Neural progenitor cell (in vitro differentiated cells): Measurements from ENCODE around the gene COPS2. TPM values are rescaled to one million over a fixed set of nuclear protein-coding genes. Genes with fewer than 3 reads are reported as not detected.

ENCODE experiments used
- DNase-seq: peaks from one replicate; pipeline ENCODE4 v3.0.0-alpha.2; 2016; ENCODE audit warnings: low spot score
- H2AFZ ChIP-seq: fragments of 200-600 bp; sonication (generic); replicated peaks from 2 replicates; pipeline ENCODE4 v1.6.1; 2016; ENCODE audit warnings: antibody characterized with exemption
- H3F3A ChIP-seq: fragments of 200-600 bp; sonication (generic); 2 replicates; pipeline ENCODE4 v1.6.1; 2016; ENCODE audit warnings: antibody characterized with exemption, low read depth
- H3K27ac ChIP-seq: fragments of 200-600 bp; sonication (generic); 2 replicates; pipeline ENCODE4 v1.5.1; 2016; ENCODE audit warnings: mild to moderate bottlenecking
- H3K27me3 ChIP-seq: fragments of 200-600 bp; sonication (generic); 2 replicates; pipeline ENCODE4 v1.6.1; 2016; ENCODE audit warnings: mild to moderate bottlenecking, moderate library complexity
- H3K36me3 ChIP-seq: fragments of 200-600 bp; sonication (generic); 2 replicates; pipeline ENCODE4 v1.5.1; 2016
- H3K4me1 ChIP-seq: fragments of 200-600 bp; sonication (generic); 2 replicates; pipeline ENCODE4 v1.6.1; 2016; ENCODE audit warnings: mixed run types
- H3K4me2 ChIP-seq: fragments of 200-600 bp; sonication (generic); 2 replicates; pipeline ENCODE4 v1.6.1; 2016
- H3K4me3 ChIP-seq: fragments of 200-600 bp; sonication (generic); 2 replicates; pipeline ENCODE4 v1.5.1; 2016
- H3K79me2 ChIP-seq: fragments of 200-600 bp; sonication (generic); 2 replicates; pipeline ENCODE4 v1.6.1; 2016; ENCODE audit warnings: low read depth
- H3K9ac ChIP-seq: fragments of 200-600 bp; sonication (generic); 2 replicates; pipeline ENCODE4 v1.6.1; 2016
- H3K9me3 ChIP-seq: fragments of 200-600 bp; sonication (generic); 2 replicates; pipeline ENCODE4 v1.5.1; 2016; ENCODE audit warnings: low read depth
- H4K20me1 ChIP-seq: fragments of 200-600 bp; sonication (generic); 2 replicates; pipeline ENCODE4 v1.6.1; 2016; ENCODE audit warnings: low read depth
- H3K27ac Mint-ChIP-seq: 3 replicates; pipeline ENCODE4 v1.8.0; 2021; ENCODE audit warnings: mixed read lengths
- H3K27me3 Mint-ChIP-seq: 2 replicates; pipeline ENCODE4 v1.8.0; 2022; ENCODE audit warnings: low read depth, mild to moderate bottlenecking, inconsistent platforms, moderate library complexity, mixed read lengths; ENCODE audit not compliant: insufficient read depth
- H3K36me3 Mint-ChIP-seq: 3 replicates; pipeline ENCODE4 v1.8.0; 2021; ENCODE audit warnings: mixed read lengths
- H3K4me1 Mint-ChIP-seq: 3 replicates; pipeline ENCODE4 v1.8.0; 2021; ENCODE audit warnings: mixed read lengths
- H3K4me3 Mint-ChIP-seq: 3 replicates; pipeline ENCODE4 v1.8.0; 2021; ENCODE audit warnings: mild to moderate bottlenecking, moderate library complexity, mixed read lengths
- H3K9me3 Mint-ChIP-seq: 3 replicates; pipeline ENCODE4 v1.8.0; 2020; ENCODE audit warnings: mixed read lengths
- EZH2 ChIP-seq: fragments of 200-600 bp; sonication (generic); IDR thresholded peaks from 2 replicates; pipeline ENCODE4 v1.6.1; 2017; ENCODE audit warnings: antibody characterized with exemption, mild to moderate bottlenecking, moderate library complexity
- EZH2phosphoT487 ChIP-seq: fragments of 200-600 bp; sonication (generic); IDR thresholded peaks from 2 replicates; pipeline ENCODE4 v1.6.1; 2017; ENCODE audit warnings: antibody characterized with exemption
- total RNA-seq: library from RNA; depleted of rRNA; stranded (reverse); fragments of >200 nt; gene quantifications from 2 replicates; pipeline ENCODE4 v1.2.3, GENCODE V29; 2015; ENCODE audit warnings: low replicate concordance
- TF ChIP-seq, protein P1 (sequence below): fragments of 200-600 bp; sonication (generic); IDR thresholded peaks from 2 replicates; pipeline ENCODE4 v1.5.1; 2017; ENCODE audit warnings: antibody characterized with exemption, mild to moderate bottlenecking

The COPS2 gene
- total RNA-seq, 1 donor from 2014 or later = 163 TPM

- Histone ChIP-seq H3K36me3 (no peaks in the 10 kb centered on the region), H3F3A (no peaks in the 10 kb centered on the region), H4K20me1 (no peaks in the 10 kb centered on the region), H3K27me3 (no peaks in the 10 kb centered on the region), H3K27ac (no peak overlapping the region), H3K9ac (no peak overlapping the region), H3K4me2 (no peak overlapping the region), H3K9me3 (no peaks in the 10 kb centered on the region), H3K4me1 (no peaks in the 10 kb centered on the region), H3K4me3 (no peak overlapping the region), H3K79me2 (no peaks in the 10 kb centered on the region), H2AFZ (no peak overlapping the region)
- no peak overlapping the region for H3K27ac Mint-ChIP-seq
- no peaks in the 10 kb centered on the region for H3K27me3 Mint-ChIP-seq
- H3K4me3 Mint-ChIP-seq = no peak overlapping the region
- TF ChIP-seq EZH2 = no peak
- TF ChIP-seq, protein P1, sequence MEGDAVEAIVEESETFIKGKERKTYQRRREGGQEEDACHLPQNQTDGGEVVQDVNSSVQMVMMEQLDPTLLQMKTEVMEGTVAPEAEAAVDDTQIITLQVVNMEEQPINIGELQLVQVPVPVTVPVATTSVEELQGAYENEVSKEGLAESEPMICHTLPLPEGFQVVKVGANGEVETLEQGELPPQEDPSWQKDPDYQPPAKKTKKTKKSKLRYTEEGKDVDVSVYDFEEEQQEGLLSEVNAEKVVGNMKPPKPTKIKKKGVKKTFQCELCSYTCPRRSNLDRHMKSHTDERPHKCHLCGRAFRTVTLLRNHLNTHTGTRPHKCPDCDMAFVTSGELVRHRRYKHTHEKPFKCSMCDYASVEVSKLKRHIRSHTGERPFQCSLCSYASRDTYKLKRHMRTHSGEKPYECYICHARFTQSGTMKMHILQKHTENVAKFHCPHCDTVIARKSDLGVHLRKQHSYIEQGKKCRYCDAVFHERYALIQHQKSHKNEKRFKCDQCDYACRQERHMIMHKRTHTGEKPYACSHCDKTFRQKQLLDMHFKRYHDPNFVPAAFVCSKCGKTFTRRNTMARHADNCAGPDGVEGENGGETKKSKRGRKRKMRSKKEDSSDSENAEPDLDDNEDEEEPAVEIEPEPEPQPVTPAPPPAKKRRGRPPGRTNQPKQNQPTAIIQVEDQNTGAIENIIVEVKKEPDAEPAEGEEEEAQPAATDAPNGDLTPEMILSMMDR = no peak
- no peak for TF ChIP-seq EZH2phosphoT487
- no peaks in the 10 kb centered on the region for H3K4me1 Mint-ChIP-seq
- H3K9me3 Mint-ChIP-seq = no peaks in the 10 kb centered on the region
- no peaks in the 10 kb centered on the region for H3K36me3 Mint-ChIP-seq
- DNase-seq = no peak
These were observed 61.9 kb downstream of the COPS2 start for GRCh38 chr15:49093252-49094105.

DNA sequence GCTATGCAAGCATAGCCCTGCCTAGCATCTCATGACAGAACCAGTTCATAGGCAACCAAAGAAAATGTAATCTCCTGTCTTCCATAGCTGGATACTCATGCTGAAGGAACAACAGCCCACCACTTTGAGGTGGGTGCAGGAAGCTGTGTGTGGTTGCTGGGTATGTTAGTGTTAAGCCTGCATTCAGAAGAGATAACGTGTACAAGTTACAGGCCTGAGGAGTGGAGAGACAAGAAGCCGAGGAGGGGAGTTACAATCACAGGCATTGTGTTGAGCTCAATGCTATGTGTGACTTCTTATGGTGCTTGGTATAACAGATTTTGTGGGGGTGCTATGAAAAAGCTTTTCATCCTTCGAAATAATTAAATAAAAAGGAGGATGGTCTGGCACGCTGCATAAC, 66.4 kb downstream of the COPS2 start:
- H3K4me1 Mint-ChIP-seq = no peaks in the 10 kb centered on the region
- no peak overlapping the region for H3K27ac Mint-ChIP-seq
- no peaks in the 10 kb centered on the region for H3K79me2 ChIP-seq
- no peak overlapping the region for H3K27ac ChIP-seq
- H3K36me3 ChIP-seq = no peaks in the 10 kb centered on the region
- no peaks in the 10 kb centered on the region for H3K27me3 Mint-ChIP-seq
- H3K4me3 ChIP-seq = no peak overlapping the region
- H3K27me3 ChIP-seq = no peaks in the 10 kb centered on the region
- H4K20me1 ChIP-seq = no peaks in the 10 kb centered on the region
- peaks cover 7% of the 10 kb centered on the region for H3K4me1 ChIP-seq
- no peak overlapping the region for H3K9ac ChIP-seq
- H3K4me3 Mint-ChIP-seq = no peak overlapping the region
- H3F3A ChIP-seq = no peaks in the 10 kb centered on the region
- no peaks in the 10 kb centered on the region for H3K9me3 ChIP-seq
- no peak overlapping the region for H3K4me2 ChIP-seq
- TF ChIP-seq EZH2 (no peak), EZH2phosphoT487 (no peak)
- TF ChIP-seq, protein P1 = no peak
- no peaks in the 10 kb centered on the region for H3K36me3 Mint-ChIP-seq
- no peaks in the 10 kb centered on the region for H3K9me3 Mint-ChIP-seq
- DNase-seq = no peak
- H2AFZ ChIP-seq = no peak overlapping the region

GRCh38 chr15:49085696-49086459, 69.5 kb downstream of the COPS2 start:
- Mint-ChIP-seq H3K9me3 (no peaks in the 10 kb centered on the region), H3K36me3 (no peaks in the 10 kb centered on the region), H3K27me3 (no peaks in the 10 kb centered on the region), H3K27ac (no peak overlapping the region), H3K4me3 (no peak overlapping the region), H3K4me1 (no peaks in the 10 kb centered on the region)
- Histone ChIP-seq H3K79me2 (no peaks in the 10 kb centered on the region), H2AFZ (peak overlapping the region; percentile 43), H3K36me3 (no peaks in the 10 kb centered on the region), H3F3A (no peaks in the 10 kb centered on the region), H3K4me1 (peaks cover 7% of the 10 kb centered on the region), H3K27me3 (no peaks in the 10 kb centered on the region), H3K4me3 (no peak overlapping the region), H3K9ac (no peak overlapping the region), H4K20me1 (no peaks in the 10 kb centered on the region), H3K27ac (no peak overlapping the region), H3K4me2 (no peak overlapping the region), H3K9me3 (no peaks in the 10 kb centered on the region)
- DNase-seq = no peak
- TF ChIP-seq, protein P1 = no peak
- no peak for TF ChIP-seq EZH2
- no peak for TF ChIP-seq EZH2phosphoT487
